CD14-positive monocyte (primary cell): ENCODE results near the gene GAD2. TPM values are rescaled to one million over a fixed set of nuclear protein-coding genes. Genes with fewer than 3 reads are reported as not detected.

Source experiments
- DNase-seq, 3 donors: peaks; one replicate each; pipeline ENCODE4 v3.0.0-alpha.2; 2011 to 2022
- H2AFZ ChIP-seq: 2 replicates; pipeline ENCODE4 v1.6.0; 2012; ENCODE audit warnings: mild to moderate bottlenecking, low read depth, low read length, inconsistent platforms; ENCODE audit not compliant: insufficient read depth, poor library complexity, severe bottlenecking
- H3K27ac ChIP-seq, 2 donors: 1 replicate in 1 of 2; 2 replicates in 1 of 2; pipeline ENCODE4 v1.5.1; 2012 to 2013; ENCODE audit warnings: low read length in 2 of 2, control low read depth in 1 of 2, inconsistent platforms in 1 of 2, low read depth in 1 of 2, mild to moderate bottlenecking in 1 of 2
- H3K27me3 ChIP-seq, 2 donors: one replicate each; pipeline versions ENCODE4 v1.6.0 to v1.6.1; 2011 to 2013; ENCODE audit warnings: low read length in 2 of 2; ENCODE audit not compliant: control insufficient read depth in 2 of 2, insufficient read depth in 2 of 2
- H3K36me3 ChIP-seq, 2 donors: replicated peaks in 1 of 2; 1 replicate in 1 of 2; 2 replicates in 1 of 2; pipeline versions ENCODE4 v1.5.1 to v1.6.1; 2012 to 2013; ENCODE audit warnings: low read length in 2 of 2, control low read depth in 1 of 2, inconsistent platforms in 1 of 2, mild to moderate bottlenecking in 1 of 2; ENCODE audit not compliant: insufficient read depth in 2 of 2, control insufficient read depth in 1 of 2
- H3K4me1 ChIP-seq, 2 donors: 1 replicate in 1 of 2; 2 replicates in 1 of 2; pipeline versions ENCODE4 v1.5.1 to v1.6.1; 2012 to 2013; ENCODE audit warnings: low read length in 2 of 2, control low read depth in 1 of 2, inconsistent platforms in 1 of 2, mild to moderate bottlenecking in 1 of 2, moderate library complexity in 1 of 2; ENCODE audit not compliant: insufficient read depth in 2 of 2, control insufficient read depth in 1 of 2
- H3K4me2 ChIP-seq: replicated peaks from 2 replicates; pipeline ENCODE3; 2012; ENCODE audit warnings: low read length, moderate library complexity, mild to moderate bottlenecking; ENCODE audit not compliant: poor library complexity, severe bottlenecking; ENCODE audit errors: extremely low read depth
- H3K4me3 ChIP-seq, 3 experiments: fragments of 200-600 bp in 1 of 3; sonication (generic) in 1 of 3; replicated peaks in 1 of 3; 1 replicate in 2 of 3; 2 replicates in 1 of 3; pipeline ENCODE4 v1.5.1; 2011 to 2013; ENCODE audit warnings: low read length in 3 of 3, mild to moderate bottlenecking in 3 of 3, control low read depth in 2 of 3, low read depth in 2 of 3, inconsistent platforms in 1 of 3, moderate library complexity in 1 of 3
- H3K79me2 ChIP-seq: 2 replicates; pipeline ENCODE4 v1.6.0; 2012; ENCODE audit warnings: mild to moderate bottlenecking, control low read depth, inconsistent platforms, low read length, moderate library complexity; ENCODE audit not compliant: insufficient read depth
- H3K9ac ChIP-seq: 2 replicates; pipeline ENCODE4 v1.6.0; 2017; ENCODE audit warnings: low read length, mild to moderate bottlenecking; ENCODE audit not compliant: insufficient read depth, poor library complexity, severe bottlenecking
- H3K9me3 ChIP-seq, 2 donors: replicated peaks in 1 of 2; 1 replicate in 1 of 2; 2 replicates in 1 of 2; pipeline versions ENCODE4 v1.5.1 to v1.6.1; 2012 to 2013; ENCODE audit warnings: low read length in 2 of 2, control low read depth in 1 of 2; ENCODE audit not compliant: control insufficient read depth in 1 of 2, insufficient read depth in 1 of 2
- H4K20me1 ChIP-seq: 2 replicates; pipeline ENCODE4 v1.6.0; 2012; ENCODE audit warnings: mild to moderate bottlenecking, low read length, control low read depth, moderate library complexity; ENCODE audit not compliant: insufficient read depth
- H3K27ac Mint-ChIP-seq, 7 donors: one replicate each; pipeline ENCODE4 v1.8.0; 2020; ENCODE audit warnings: mild to moderate bottlenecking in 7 of 7, mixed read lengths in 7 of 7, moderate library complexity in 6 of 7, inconsistent platforms in 2 of 7
- H3K27me3 Mint-ChIP-seq, 3 donors: one replicate each; pipeline ENCODE4 v1.8.0; 2021 to 2022; ENCODE audit warnings: low read depth in 3 of 3, mild to moderate bottlenecking in 3 of 3, mixed read lengths in 3 of 3, moderate library complexity in 3 of 3, inconsistent platforms in 1 of 3
- H3K36me3 Mint-ChIP-seq, 2 donors: one replicate each; pipeline ENCODE4 v1.8.0; 2020; ENCODE audit warnings: mixed read lengths in 2 of 2, inconsistent platforms in 1 of 2, mild to moderate bottlenecking in 1 of 2
- H3K4me1 Mint-ChIP-seq: one replicate; pipeline ENCODE4 v1.8.0; 2020; ENCODE audit warnings: mild to moderate bottlenecking, mixed read lengths
- H3K4me3 Mint-ChIP-seq, 2 donors: one replicate each; pipeline ENCODE4 v1.8.0; 2020; ENCODE audit warnings: mild to moderate bottlenecking in 2 of 2, mixed read lengths in 2 of 2, moderate library complexity in 1 of 2
- H3K9me3 Mint-ChIP-seq, 7 donors: one replicate each; pipeline ENCODE4 v1.8.0; 2020 to 2022; ENCODE audit warnings: mixed read lengths in 7 of 7, mild to moderate bottlenecking in 6 of 7, moderate library complexity in 6 of 7, inconsistent platforms in 2 of 7
- CTCF ChIP-seq: fragments of 200-600 bp; IDR thresholded peaks from one replicate; pipeline ENCODE4 v1.8.0; 2022; ENCODE audit warnings: antibody characterized with exemption, mild to moderate bottlenecking
- WGBS: methylation state at CpG from one replicate; pipeline ENCODE4 v1.1.5; 2013; ENCODE audit warnings: missing lambda C conversion rate; ENCODE audit not compliant: insufficient coverage; 5-methylcytosine and 5-hydroxymethylcytosine counted together
- intact Hi-C, 2 donors: fragments of 100-400 bp; cut with micrococcal nuclease; formaldehyde crosslinking; loops; one replicate each; pipeline versions ENCODE4 v1.15.0 to v1.15.1; 2023
- polyA plus RNA-seq, 3 donors: library from polyadenylated mRNA; depleted of rRNA in 1 of 3; unstranded in 2 of 3; stranded (reverse) in 1 of 3; fragments of 300-500 nt in 2 of 3; fragments of >200 nt in 1 of 3; fragmentation: Illumina TruSeq in 2 of 3; gene quantifications; 1 replicate in 2 of 3; 2 replicates in 1 of 3; pipeline ENCODE4 v1.2.3, GENCODE V29; 2012 to 2021

GAD2 gene
- polyA plus RNA-seq, 3 donors, result not detected

GRCh38 chr10:26177341-26177740 is 39.2 kb upstream of the GAD2 start:
- intact Hi-C loops, result no loop called here
- peaks cover 0 to 4% (median 0%) of the 10 kb centered on the region in 7 donors for H3K9me3 Mint-ChIP-seq

GRCh38 chr10:26194275-26194674 is 22.3 kb upstream of the GAD2 start:
- H3K36me3 ChIP-seq, result no peaks in the 10 kb centered on the region
- no peak for TF ChIP-seq CTCF
- Mint-ChIP-seq H3K27ac (no peak overlapping the region), H3K36me3 (no peaks in the 10 kb centered on the region), H3K27me3 (peaks cover 0 to 9% (median 2%) of the 10 kb centered on the region in 3 donors), H3K4me1 (no peaks in the 10 kb centered on the region), H3K4me3 (no peak overlapping the region), H3K9me3 (peaks cover 0 to 3% (median 0%) of the 10 kb centered on the region in 7 donors)
- WGBS, result 100% methylated on average over 5 of the region's 5 CpGs
- no peak overlapping the region for H3K4me3 ChIP-seq
- H2AFZ ChIP-seq, result no peak overlapping the region
- no peak for DNase-seq
- H3K27ac ChIP-seq, result no peak overlapping the region
- H3K27me3 ChIP-seq, result no peaks in the 10 kb centered on the region
- H4K20me1 ChIP-seq, result no peaks in the 10 kb centered on the region
- intact Hi-C loops, result no loop called here
- no peaks in the 10 kb centered on the region for H3K9me3 ChIP-seq
- H3K4me2 ChIP-seq, result no peak overlapping the region
- H3K79me2 ChIP-seq, result no peaks in the 10 kb centered on the region
- H3K9ac ChIP-seq, result no peak overlapping the region
- H3K4me1 ChIP-seq, result no peaks in the 10 kb centered on the region

More at GRCh38 chr10:26177341-26177740, 39.2 kb upstream of the GAD2 start:
- WGBS, result 89% methylated on average over 2 of the region's 4 CpGs
- no peaks in the 10 kb centered on the region for H3K9me3 ChIP-seq
- H3K4me2 ChIP-seq, result no peak overlapping the region
- H3K4me1 ChIP-seq, result no peaks in the 10 kb centered on the region
- H3K27me3 Mint-ChIP-seq, result peaks cover 4 to 11% (median 9%) of the 10 kb centered on the region in 3 donors
- no peaks in the 10 kb centered on the region for H3K36me3 Mint-ChIP-seq
- H2AFZ ChIP-seq, result no peak overlapping the region
- H3K79me2 ChIP-seq, result no peaks in the 10 kb centered on the region
- no peak for TF ChIP-seq CTCF
- no peak for DNase-seq
- no peak overlapping the region for H3K27ac ChIP-seq
- no peaks in the 10 kb centered on the region for H3K4me1 Mint-ChIP-seq
- H3K27me3 ChIP-seq, result peaks cover 0 to under 1% of the 10 kb centered on the region in 2 donors
- no peak overlapping the region for H3K4me3 Mint-ChIP-seq
- no peak overlapping the region for H3K4me3 ChIP-seq
- no peaks in the 10 kb centered on the region for H3K36me3 ChIP-seq
- H3K9ac ChIP-seq, result no peak overlapping the region
- no peaks in the 10 kb centered on the region for H4K20me1 ChIP-seq
- H3K27ac Mint-ChIP-seq, result no peak overlapping the region
